GM21723 (cell line): ENCODE measurements around the gene GPR137C.
"Not testable (repeated sequence)": the region's sequence is repeated elsewhere in the genome, so short reads cannot be mapped to it uniquely, and the experiment has no call there.

Experiments
- ATAC-seq: cut with Tn5 transposase; IDR thresholded peaks from one replicate; pipeline ENCODE4 v1.9.1; 2021; ENCODE audit warnings: mild to moderate bottlenecking, moderate library complexity; ENCODE audit not compliant: unreplicated experiment

GPR137C gene

DNA sequence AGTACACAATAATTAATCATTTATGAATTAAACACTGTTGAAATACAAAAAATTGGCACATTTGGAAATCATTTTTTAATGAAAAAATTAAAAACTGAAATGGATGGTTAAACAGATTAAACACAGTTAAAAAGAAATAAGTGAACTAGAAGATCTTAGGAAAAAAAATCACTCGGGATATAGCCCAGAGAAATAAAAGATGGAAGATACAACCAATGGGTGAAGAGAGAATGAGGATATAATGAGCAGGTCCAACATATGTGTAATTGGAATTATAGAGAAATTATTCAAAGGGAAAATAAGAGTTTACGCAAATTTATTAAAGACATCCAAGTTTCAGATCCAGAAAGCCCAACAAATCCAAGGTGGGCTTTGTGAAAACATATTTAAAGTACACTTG is 6.1 kb downstream of the GPR137C start:
- ATAC-seq, result no peak

DNA sequence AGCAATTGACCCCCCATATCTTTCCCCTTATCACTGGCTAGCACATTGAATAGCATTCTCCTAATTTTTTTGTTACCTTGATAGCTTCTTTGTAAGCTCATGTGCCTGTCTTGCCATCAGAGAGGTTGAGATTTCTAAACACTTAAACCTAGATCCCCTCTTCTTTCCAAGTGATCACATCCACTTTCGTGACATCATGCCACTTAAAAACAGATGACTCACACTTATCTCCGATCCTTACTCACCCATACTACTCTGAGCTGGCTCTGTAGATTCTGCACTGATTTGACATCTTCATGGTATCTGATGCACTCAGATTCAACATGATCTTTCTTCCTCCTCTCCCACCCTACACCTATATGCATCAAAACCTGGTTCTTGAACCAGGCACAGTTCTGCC is 10.5 kb downstream of the GPR137C start:
- no peak for ATAC-seq

DNA sequence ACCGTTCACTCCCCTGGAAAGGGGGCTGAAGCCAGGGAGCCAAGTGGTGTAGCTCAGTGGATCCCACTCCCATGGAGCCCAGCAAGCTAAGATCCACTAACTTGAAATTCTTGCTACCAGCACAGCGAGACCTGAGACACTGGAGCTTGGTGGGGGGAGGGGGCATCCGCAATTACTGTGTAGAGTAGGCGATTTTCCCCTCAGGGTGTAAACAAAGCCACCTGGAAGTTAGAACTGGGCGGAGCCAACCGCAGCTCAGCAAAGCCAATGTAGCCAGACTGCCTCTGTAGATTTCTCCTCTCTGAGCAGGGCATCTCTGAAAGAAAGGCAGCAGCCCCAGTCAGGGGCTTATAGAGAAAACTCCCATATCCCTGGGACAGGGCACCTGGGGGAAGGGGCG is 15.8 kb downstream of the GPR137C start:
- not testable (repeated sequence) for ATAC-seq

DNA sequence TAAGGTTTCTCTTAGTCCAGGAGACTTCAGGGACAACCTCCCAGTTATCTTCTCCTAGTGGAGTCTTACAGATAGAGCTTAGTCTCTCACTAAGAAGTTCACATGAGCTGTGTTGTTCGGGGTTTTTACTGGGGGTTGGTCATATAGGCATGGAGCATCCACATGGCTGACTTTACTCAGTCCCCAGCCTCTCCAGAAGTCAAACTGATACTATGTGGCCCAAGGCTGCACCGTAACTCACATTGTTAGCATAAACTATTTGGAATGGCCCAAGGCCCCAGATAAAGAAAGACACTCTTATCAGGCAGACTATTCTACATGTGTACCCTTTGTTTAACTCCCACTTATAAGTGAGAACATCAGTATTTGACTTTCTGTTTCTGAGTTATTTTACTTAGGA is 23.2 kb downstream of the GPR137C start:
- ATAC-seq, result no peak

DNA sequence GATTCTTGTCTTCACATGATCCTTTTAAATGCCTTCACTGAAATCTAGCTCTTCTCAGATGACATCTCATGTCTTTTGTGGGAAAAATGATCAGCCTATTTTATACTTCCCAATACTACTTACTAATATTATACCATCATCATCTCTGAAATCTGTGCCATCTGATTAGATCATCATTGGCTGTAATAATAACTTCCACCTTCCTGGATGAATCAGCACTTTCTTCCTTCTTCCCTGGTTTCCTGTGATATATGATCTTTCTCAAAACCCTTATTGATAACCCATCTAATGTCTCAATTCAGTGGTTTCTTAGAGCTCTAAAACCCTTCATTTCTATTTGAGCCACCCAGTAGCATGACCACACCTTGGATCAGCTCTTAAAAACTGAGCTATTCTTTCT is 30.9 kb downstream of the GPR137C start:
- no peak for ATAC-seq

DNA sequence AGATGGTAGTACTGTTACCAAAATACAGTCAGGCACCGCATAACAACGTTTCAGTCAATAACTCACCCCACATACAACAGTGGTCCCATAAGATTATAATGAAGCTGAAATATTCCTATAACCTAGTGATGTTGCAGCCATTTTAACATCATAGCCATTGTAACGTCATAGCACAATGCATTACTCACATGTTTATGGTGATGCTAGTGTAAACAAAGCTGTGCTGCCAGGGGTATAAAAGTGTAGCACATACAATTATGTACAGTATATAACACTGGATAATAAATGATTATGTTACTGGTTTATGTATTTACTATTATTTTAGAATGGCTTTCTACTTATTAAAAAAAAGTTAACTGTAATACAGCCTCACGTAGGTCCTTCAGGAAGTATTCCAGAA is 37.0 kb downstream of the GPR137C start:
- no peak for ATAC-seq

DNA sequence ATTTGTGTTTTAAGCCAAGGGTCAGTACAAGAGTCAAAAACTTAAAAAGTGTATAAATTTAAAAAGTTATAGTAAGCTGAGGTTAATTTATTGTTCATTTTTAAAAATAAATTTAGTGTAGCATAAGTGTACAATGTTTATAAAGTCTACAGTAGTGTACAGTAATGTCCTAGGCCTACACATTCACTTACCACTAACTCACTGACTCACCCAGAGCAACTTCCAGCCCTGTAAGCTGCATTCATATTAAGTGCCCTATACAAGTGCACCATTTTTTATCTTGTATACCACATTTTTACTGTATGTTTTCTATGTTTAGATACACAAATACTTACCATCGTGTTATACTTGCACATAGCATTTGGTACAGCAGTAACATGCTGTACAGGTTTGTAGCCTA is 37.7 kb downstream of the GPR137C start:
- ATAC-seq, result no peak

DNA sequence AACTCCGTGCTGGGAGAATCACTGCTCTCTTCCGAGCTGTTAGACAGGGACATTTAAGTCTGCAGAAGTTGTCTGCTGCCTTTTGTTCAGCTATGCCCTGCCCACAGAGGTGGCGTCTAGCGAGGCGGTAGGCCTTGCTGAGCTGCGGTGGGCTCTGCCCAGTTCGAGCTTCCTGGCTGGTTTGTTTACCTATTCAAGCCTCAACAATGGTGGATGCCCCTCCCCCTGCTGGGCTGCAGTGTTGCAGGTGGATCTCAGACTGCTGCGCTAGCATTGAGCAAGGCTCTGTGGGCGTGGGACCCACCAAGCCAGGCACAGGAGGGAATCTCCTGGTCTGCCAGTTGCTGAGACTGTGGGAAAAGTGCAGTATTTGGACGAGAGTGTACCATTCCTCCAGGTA is 43.7 kb downstream of the GPR137C start:
- no peak for ATAC-seq

DNA sequence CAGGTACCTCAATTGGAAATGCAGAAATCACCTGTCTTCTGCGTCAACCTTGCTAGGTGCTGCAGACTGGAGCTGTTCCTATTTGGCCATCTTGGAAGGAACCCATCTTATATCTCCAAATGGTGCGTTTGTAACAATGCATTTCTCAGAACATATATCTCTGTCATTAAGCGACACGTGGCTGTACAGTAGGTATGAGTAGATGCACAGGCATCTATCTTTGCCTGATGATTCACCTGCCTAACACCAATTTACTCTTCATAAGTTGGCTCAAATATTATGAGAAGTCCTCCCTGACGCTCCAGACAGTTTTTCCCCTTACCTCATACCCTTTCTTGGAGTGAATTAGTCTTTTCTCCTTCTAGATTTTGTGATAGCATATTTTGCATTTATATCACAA is 44.2 kb downstream of the GPR137C start:
- no peak for ATAC-seq

DNA sequence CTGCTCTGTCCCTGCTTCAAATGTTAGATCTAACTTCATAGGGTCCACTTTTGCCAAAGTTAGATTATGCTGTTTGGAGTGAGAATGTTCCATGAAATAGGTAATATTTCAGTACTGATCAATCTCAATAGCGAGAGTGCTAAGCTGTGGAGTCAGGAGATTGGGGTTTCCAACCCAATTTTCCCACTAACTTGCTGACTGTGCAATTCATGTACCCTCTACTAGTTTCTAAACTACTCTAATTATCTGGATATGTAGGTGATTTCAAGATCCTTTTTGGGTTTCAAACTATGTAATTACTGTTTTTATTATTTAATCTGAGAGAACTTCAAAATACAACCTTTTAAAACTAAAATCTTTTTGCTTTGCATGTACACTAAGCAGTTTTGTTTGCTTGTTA is 45.9 kb downstream of the GPR137C start:
- ATAC-seq, result no peak

DNA sequence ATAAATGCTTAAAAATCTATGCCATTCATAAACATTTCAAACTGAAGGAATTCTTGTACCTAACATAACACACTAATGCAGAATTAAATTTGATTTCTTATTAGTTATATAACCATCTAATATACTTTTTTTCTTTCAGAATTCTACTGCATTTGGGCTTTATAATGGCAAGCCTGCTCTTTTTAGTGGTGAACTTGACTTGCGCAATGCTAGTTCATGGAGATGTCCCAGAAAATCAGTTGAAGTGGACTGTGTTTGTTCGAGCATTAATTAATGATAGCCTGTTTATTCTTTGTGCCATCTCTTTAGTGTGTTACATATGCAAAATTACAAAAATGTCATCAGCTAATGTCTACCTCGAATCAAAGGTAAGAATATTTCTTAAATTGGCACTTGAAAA is 47.3 kb downstream of the GPR137C start:
- no peak for ATAC-seq

DNA sequence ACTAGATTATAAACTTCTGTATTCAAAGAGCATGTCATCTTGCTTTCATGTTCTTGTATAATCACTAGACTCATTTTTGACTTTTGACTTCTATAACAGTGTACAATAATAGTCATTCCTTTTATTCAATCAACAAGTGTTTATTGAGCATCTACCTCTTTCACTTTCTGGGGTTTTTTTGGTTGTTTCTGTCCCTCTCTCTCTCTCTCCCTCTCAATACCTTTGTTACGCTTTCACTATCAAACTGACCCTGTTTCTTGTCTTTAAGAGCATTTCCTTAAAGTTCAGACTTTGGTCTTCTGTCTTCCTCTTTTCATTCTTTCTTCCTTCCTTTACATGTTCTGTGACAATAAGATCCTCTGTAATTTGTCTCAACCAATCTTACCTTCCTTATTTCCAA is 49.5 kb downstream of the GPR137C start:
- ATAC-seq, result peak; percentile 67

DNA sequence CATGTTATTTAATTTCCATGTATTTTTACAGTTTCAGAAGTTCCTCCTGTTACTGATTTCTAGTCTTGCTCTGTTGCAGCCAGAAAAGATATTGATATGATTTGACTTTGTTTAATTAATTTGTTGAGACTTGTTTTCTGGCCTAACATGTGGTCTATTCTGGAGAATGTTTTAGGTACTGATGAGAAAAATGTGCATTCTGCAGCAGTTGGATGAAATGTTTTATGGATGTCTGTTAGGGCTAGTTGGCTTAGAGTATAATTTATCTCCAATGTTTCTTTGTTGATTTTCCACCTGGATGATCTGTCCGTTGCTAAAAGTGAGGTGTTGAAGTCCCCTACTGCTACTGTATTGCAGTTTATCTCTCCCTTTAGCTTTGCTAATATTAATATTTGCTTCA is 54.4 kb downstream of the GPR137C start:
- ATAC-seq, result no peak

DNA sequence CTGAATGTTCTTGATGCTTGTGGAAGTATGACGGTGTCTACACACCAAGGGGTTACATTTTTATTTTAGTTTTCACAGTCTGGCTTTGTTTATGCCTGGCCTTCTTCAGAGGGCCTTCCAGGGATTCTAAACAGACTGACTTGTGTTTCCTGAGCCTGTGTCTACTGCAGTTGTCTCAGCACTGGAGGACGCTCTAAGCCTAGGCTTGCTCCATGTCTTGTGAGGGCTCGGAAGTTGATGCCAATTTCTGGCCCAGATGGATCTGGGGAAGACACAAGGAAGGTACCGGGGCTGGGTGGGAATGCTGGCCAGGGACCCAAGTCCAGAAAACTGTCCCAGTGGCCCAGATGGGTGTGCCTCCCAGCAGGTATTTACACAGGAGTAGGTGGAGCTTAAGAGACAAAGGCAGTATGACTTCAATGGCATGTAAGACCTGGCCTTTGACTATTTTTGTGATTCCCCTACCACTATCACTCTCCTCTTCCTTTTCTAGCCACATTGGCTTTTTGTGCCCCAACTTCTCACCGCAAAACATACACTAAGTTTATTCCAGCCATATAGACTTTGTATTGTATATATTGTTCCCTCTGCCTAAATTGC is 56.9 kb downstream of the GPR137C start:
- no peak for ATAC-seq

DNA sequence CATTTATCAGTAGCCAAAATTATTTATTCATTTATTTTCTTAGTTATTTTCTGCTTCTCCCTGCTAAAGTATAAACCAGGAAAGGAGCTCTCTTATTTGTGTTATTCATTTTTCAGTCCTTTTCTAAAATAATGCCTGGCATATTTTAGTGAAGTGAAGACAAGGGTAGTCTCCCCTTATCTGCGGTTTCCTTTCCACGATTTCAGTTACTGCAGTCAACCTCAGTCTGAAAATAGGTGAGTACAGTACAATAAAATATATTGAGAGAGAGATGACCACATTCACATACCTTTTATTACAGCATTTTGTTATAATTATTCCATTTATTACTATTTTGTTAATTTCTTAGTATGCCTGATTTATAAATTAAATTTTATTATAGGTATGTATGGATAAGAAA is 57.6 kb downstream of the GPR137C start:
- no peak for ATAC-seq

DNA sequence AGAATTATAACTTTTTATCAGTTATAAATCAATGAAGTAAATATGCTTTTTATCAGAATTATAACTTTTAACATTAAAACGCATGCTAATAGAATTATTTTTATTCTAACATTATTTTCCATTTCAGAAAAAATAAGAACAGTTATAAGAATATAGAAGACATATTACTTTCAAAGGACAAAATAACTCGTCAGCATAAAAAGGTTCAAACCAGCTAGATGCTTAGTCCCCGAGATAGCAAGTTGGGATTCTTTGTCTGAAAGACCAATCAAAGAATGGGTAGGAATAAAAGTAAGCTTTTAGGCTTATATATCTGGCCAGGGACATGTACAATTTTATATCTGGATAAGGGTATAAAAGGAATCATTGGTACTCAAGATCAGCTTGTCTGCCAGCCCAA is 66.0 kb downstream of the GPR137C start:
- ATAC-seq, result no peak

DNA sequence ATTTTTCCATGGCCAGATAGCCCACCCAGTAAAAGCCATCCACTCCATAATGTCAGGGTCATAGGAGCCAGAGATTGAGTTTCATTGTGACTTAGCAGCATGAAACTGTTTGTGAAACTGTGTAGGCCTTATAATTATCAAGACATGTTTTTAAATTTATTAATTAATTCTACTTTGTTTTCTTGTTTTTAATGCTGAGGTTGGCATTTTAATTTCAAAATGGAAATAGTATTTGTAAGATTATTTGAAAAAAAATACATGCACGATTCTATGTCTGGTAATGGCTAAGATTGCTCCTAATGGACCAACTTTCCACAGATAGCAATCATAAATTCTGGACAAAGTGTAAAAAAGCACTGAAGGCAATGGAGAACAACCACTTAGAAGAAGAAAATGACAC is 67.1 kb downstream of the GPR137C start:
- ATAC-seq, result no peak

DNA sequence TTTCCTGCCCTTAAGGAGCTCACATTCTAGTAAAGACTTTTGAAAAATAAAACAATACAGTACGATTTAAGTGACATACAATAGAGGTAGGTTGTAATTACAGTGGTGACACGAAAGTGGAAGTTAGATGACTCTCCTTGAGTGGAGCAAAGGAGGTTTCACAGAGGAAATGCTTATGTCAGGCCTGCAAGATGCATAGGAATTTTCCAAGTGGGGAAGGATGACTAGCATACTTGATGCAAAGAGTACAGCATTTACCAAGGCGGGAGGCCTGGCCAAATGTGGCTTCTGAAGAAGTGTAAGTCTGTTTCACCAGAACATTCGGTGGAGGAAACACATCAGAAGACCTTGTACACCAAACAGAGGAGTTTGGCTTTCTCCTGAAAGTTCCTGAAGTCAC is 87.5 kb downstream of the GPR137C start:
- ATAC-seq, result no peak

DNA sequence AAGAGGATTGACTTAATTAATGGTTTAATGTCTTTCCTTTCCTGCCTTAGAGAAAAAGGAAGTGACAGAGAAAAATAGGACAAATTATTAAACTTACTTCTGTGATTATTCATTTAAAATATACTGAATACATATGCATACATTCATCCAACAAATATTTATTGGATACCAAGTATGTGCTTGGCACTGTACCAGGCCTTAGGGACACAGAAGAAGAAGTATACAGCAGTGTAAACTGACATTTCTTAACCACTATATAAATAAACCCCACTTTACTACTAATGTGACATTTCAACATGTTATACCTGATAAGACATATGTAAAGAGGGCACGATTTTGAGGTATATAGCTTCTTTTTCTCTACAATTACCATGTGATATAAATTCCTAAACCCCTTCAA is 89.1 kb downstream of the GPR137C start:
- no peak for ATAC-seq

DNA sequence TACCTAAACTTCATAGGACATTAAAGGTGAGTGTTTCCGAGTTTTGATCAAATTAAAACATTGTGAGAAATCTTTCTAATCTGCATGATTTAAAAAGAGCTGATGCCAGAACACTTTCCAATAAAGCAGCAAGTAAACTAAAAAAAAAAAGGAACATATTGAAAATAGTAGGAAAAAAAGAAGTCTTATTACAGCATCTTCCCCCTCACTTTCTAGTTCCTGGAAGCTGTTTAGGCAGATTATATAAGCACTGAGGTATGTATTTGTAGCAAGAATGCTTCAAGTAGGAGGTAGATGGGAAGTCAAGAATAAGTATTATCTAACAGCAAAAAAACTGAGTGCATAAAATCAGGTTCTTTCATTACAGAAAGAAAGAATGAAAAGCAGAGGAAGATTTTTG is 96.9 kb downstream of the GPR137C start:
- ATAC-seq, result no peak

DNA sequence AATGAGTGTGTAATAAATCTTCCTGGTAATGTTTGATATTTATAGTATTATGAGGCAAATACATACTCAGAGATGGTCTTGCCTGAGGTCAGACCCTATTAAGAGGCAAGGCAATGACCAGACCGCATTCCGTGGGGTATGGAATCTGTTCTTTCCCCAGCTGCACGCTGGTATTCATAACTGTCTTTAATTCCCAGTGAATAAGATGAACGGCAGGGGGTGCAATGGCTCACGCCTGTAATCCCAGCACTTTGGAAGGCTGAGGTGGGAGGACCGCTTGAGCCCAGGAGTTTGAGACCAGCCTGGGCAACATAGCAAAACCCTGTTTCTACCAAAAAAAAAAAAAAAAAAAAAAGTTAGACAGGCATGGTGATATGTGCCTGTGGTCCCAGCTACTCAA is 98.1 kb downstream of the GPR137C start:
- no peak for ATAC-seq

DNA sequence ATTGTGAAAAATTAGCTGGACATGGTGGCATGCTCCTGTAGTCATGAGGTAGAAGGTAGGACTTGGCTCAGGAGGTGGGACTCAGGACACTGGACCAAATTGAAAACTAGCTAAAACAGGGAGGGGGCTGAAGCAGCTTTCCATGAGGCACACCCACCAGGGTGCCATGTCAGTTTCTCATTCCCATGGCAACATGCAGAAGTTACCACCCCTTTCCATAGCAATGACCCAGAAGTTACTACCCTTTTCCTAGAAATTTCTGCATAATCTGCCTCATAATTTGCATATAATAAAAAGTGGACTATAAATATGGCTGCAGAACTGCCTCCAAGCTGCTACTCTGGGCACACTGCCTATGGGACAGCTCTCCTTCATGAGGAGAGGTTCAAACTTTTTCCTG is 104.3 kb downstream of the GPR137C start:
- no peak for ATAC-seq

DNA sequence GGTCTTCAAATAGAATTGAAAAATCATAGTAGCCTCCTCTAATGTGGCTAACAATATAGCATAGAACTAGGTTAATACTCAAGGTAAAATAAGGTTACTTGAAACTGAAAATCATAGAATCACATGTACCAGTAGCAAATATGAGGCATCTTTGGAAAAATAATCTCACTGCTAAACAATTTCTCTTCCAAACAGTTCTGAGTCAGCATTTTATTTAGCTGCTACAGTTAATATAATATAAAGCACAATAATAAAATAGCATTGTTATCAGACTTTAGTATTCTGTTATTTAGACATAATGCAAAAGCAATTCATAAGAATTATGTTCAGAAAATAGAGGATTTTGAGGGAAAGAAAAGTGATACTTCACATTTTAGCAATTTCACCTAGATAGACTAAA is 107.7 kb downstream of the GPR137C start:
- no peak for ATAC-seq

DNA sequence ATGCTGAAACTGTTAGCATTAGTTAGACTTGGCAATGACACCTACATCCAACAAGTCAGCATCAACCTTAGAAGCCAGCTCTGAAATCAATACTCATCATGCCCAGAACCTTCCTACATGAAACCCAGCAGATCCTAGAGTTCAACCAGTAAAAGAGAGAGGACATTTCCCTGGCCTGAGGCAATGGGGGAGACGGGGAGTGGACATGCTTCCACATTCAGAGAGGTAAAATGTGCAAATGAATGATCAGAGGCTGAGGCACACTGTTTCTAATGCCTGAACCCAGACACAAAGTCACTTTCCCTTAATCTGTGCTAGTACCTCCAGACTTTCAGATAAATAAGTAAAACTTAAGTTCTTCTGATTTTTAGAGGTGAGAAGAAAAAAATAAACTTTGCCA is 108.2 kb downstream of the GPR137C start:
- no peak for ATAC-seq
